Neural cell (in vitro differentiated cells): ENCODE results near the gene ANKS1B. TPM values are rescaled to one million over a fixed set of nuclear protein-coding genes. Genes with fewer than 3 reads are reported as not detected.

ENCODE experiments used
- H2AFZ ChIP-seq: fragments of 200-600, 300-800 bp; sonication (generic), shearing (Covaris generic); 2 replicates; pipeline ENCODE4 v1.6.0; 2014; ENCODE audit warnings: low read depth, mild to moderate bottlenecking, antibody characterized with exemption, low read length, moderate library complexity
- H3F3A ChIP-seq: fragments of 200-600 bp; shearing (Covaris generic); 2 replicates; pipeline ENCODE4 v1.6.1; 2016; ENCODE audit warnings: mild to moderate bottlenecking, moderate library complexity, mixed read lengths, antibody characterized with exemption, low read length; ENCODE audit not compliant: insufficient read depth, poor library complexity, severe bottlenecking
- H3K27ac ChIP-seq: fragments of 200-600, 300-800 bp; sonication (generic), shearing (Covaris generic); 2 replicates; pipeline ENCODE4 v1.5.1; 2014; ENCODE audit warnings: mild to moderate bottlenecking, low read length, moderate library complexity
- H3K27me3 ChIP-seq: fragments of 300-800, 200-600 bp; sonication (generic), shearing (Covaris generic); 2 replicates; pipeline ENCODE4 v1.6.0; 2014; ENCODE audit warnings: mild to moderate bottlenecking, low read depth, low read length, moderate library complexity; ENCODE audit not compliant: insufficient read depth
- H3K36me3 ChIP-seq: fragments of 300-800, 200-600 bp; sonication (generic), shearing (Covaris generic); 2 replicates; pipeline ENCODE4 v1.5.1; 2014; ENCODE audit warnings: mild to moderate bottlenecking, antibody characterized with exemption, low read length, moderate library complexity; ENCODE audit not compliant: insufficient read depth
- H3K4me2 ChIP-seq: fragments of 300-800, 200-600 bp; sonication (generic), shearing (Covaris generic); 2 replicates; pipeline ENCODE4 v1.6.0; 2014; ENCODE audit warnings: mild to moderate bottlenecking, low read length
- H3K4me3 ChIP-seq: fragments of 300-800, 200-600 bp; sonication (generic), shearing (Covaris generic); 2 replicates; pipeline ENCODE4 v1.5.1; 2014; ENCODE audit warnings: mild to moderate bottlenecking, low read length, moderate library complexity
- H3K79me2 ChIP-seq: fragments of 200-600 bp; shearing (Covaris generic); replicated peaks from 2 replicates; pipeline ENCODE4 v1.6.0; 2014; ENCODE audit warnings: mild to moderate bottlenecking, low read length, moderate library complexity; ENCODE audit not compliant: insufficient read depth
- H3K9ac ChIP-seq: fragments of 300-800, 200-600 bp; sonication (generic), shearing (Covaris generic); 2 replicates; pipeline ENCODE4 v1.6.1; 2016; ENCODE audit warnings: mild to moderate bottlenecking, low read length, mixed read lengths
- H3K9me2 ChIP-seq: fragments of 200-600 bp; shearing (Covaris generic); 2 replicates; pipeline ENCODE4 v1.6.1; 2016; ENCODE audit warnings: mild to moderate bottlenecking, low read length, mixed read lengths; ENCODE audit not compliant: insufficient read depth
- H3K9me3 ChIP-seq: fragments of 200-600, 300-800 bp; sonication (generic), shearing (Covaris generic); 2 replicates; pipeline ENCODE4 v1.6.1; 2016; ENCODE audit warnings: mild to moderate bottlenecking, mixed run types, low read length, moderate library complexity, mixed read lengths
- H4K20me1 ChIP-seq: fragments of 200-600 bp; shearing (Covaris generic); 2 replicates; pipeline ENCODE4 v1.6.1; 2016; ENCODE audit warnings: mild to moderate bottlenecking, mixed run types; ENCODE audit not compliant: insufficient read depth
- CTCF ChIP-seq: fragments of 450-650 bp; IDR thresholded peaks from 2 replicates; pipeline ENCODE4 v1.5.1; 2014; ENCODE audit warnings: antibody characterized with exemption, mild to moderate bottlenecking, moderate library complexity; ENCODE audit not compliant: poor library complexity, severe bottlenecking
- EP300 ChIP-seq: fragments of 450-650 bp; conservative IDR thresholded peaks from 2 replicates; pipeline ENCODE4 v1.6.1; 2014; ENCODE audit warnings: antibody characterized with exemption, mild to moderate bottlenecking, moderate library complexity; ENCODE audit not compliant: poor library complexity, severe bottlenecking
- EZH2 ChIP-seq: fragments of 200-600, 300-800 bp; shearing (Covaris generic), sonication (generic); IDR thresholded peaks from 2 replicates; pipeline ENCODE4 v1.6.1; 2014; ENCODE audit warnings: antibody characterized with exemption, low read length, borderline replicate concordance, mild to moderate bottlenecking; ENCODE audit not compliant: insufficient read depth, poor library complexity, severe bottlenecking
- MXI1 ChIP-seq: fragments of 450-650 bp; conservative IDR thresholded peaks from 2 replicates; pipeline ENCODE4 v1.6.1; 2014; ENCODE audit warnings: antibody characterized with exemption, mild to moderate bottlenecking; ENCODE audit not compliant: poor library complexity, severe bottlenecking
- POLR2AphosphoS5 ChIP-seq: IDR thresholded peaks from 2 replicates; pipeline ENCODE4 v1.6.1; 2012
- RAD21 ChIP-seq: fragments of 450-650 bp; conservative IDR thresholded peaks from 2 replicates; pipeline ENCODE4 v1.6.1; 2014; ENCODE audit warnings: antibody characterized with exemption, mild to moderate bottlenecking, moderate library complexity
- REST ChIP-seq: IDR thresholded peaks from 2 replicates; pipeline ENCODE4 v1.6.1; 2012; ENCODE audit warnings: borderline replicate concordance
- SMC3 ChIP-seq: fragments of 450-650 bp; conservative IDR thresholded peaks from 2 replicates; pipeline ENCODE4 v1.6.1; 2014; ENCODE audit warnings: antibody characterized with exemption, mild to moderate bottlenecking, moderate library complexity; ENCODE audit not compliant: poor library complexity
- TAF1 ChIP-seq: IDR thresholded peaks from 2 replicates; pipeline ENCODE4 v1.6.1; 2012; ENCODE audit warnings: low read depth
- polyA plus RNA-seq: library from polyadenylated mRNA; depleted of rRNA; stranded (reverse); fragments of >200 nt; gene quantifications from 2 replicates; pipeline ENCODE4 v1.2.3, GENCODE V29; 2014

ANKS1B gene
- polyA plus RNA-seq, 1 donor from 2014 or later, result 65.6 TPM

DNA sequence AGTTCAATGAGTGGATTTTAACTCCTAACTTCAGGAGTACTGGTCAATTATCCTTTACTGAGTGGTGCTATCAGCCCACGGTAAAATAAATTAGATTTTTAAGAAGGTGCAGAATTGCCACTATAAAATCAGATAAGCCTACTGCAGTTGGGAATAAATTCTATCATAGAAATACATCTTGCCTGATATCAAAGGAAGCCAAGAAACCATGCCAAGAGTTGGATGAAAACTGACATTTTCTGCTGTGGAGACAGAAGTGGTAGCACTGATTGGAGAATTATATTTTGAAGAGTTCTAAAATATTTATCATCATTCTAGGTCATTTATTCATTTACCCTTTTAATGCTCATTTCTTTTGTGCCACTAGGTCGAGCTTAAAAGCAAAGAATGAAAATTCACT lies 874.5 kb downstream of the ANKS1B start:
- Histone ChIP-seq H3K9ac (no peak overlapping the region), H3K27ac (peak overlapping the region; percentile 95), H3K9me2 (no peaks in the 10 kb centered on the region), H3K4me3 (no peak overlapping the region), H3K79me2 (no peaks in the 10 kb centered on the region), H3K27me3 (no peaks in the 10 kb centered on the region), H2AFZ (no peak overlapping the region), H3F3A (peaks cover 23% of the 10 kb centered on the region), H3K9me3 (peaks cover 3% of the 10 kb centered on the region), H3K4me2 (peak overlapping the region; percentile 84), H3K36me3 (peaks cover 4% of the 10 kb centered on the region), H4K20me1 (no peaks in the 10 kb centered on the region)
- TF ChIP-seq EZH2 (no peak), REST (no peak), EP300 (no peak)

- Histone ChIP-seq H3K36me3 (peaks cover 4% of the 10 kb centered on the region), H3F3A (peaks cover 23% of the 10 kb centered on the region), H4K20me1 (no peaks in the 10 kb centered on the region), H3K27me3 (no peaks in the 10 kb centered on the region), H3K4me2 (no peak overlapping the region), H3K9me2 (no peaks in the 10 kb centered on the region), H3K4me3 (no peak overlapping the region), H3K9ac (no peak overlapping the region), H3K9me3 (no peaks in the 10 kb centered on the region), H2AFZ (no peak overlapping the region), H3K27ac (peak overlapping the region; percentile 95), H3K79me2 (no peaks in the 10 kb centered on the region)
- TF ChIP-seq EZH2, result no peak
- no peak for TF ChIP-seq POLR2AphosphoS5
- TF ChIP-seq SMC3, result no peak
- TF ChIP-seq MXI1, result no peak
- TF ChIP-seq EP300, result no peak
- no peak for TF ChIP-seq RAD21
- TF ChIP-seq CTCF, result no peak
- TF ChIP-seq REST, result no peak
- no peak for TF ChIP-seq TAF1
These were observed 875.8 kb downstream of the ANKS1B start for GRCh38 chr12:99108924-99109323.
